DMS153 treated with DMSO at 0.1 percent for 48 hours (cell line): ENCODE measurements around the gene PPL.
"Not testable (repeated sequence)": the region's sequence is repeated elsewhere in the genome, so short reads cannot be mapped to it uniquely, and the experiment has no call there.

ENCODE experiments used
- DNase-seq: peaks from one replicate; lab custom pipeline; 2025; ENCODE audit not compliant: unreplicated experiment; lab: John Stamatoyannopoulos, UW

Gene PPL

GRCh38 chr16:4936991-4937781 lies at the start of gene PPL:
Gene PPL, minus strand, starts transcription at chr16:4937148. Its CDS starts 103 bp downstream, at chr16:4937045.
- peak; percentile 84 for DNase-seq

- DNase-seq = no peak
These were observed 47.4 kb upstream of the PPL start for GRCh38 chr16:4984174-4984990.

- no peak for DNase-seq
These were observed 45.3 kb upstream of the PPL start for GRCh38 chr16:4982056-4982867.

- DNase-seq = no peak
These were observed 44.5 kb upstream of the PPL start for GRCh38 chr16:4981473-4981872.

GRCh38 chr16:4980691-4981090 lies 43.7 kb upstream of the PPL start:
- DNase-seq = no peak

- no peak for DNase-seq
These were observed 43.0 kb upstream of the PPL start for GRCh38 chr16:4979736-4980660.

GRCh38 chr16:4979164-4979563 lies 42.2 kb upstream of the PPL start:
- DNase-seq = no peak

GRCh38 chr16:4976611-4977145 lies 39.7 kb upstream of the PPL start:
- no peak for DNase-seq

- DNase-seq = no peak
These were observed 39.1 kb upstream of the PPL start for GRCh38 chr16:4976079-4976478.

GRCh38 chr16:4972938-4973587 lies 36.1 kb upstream of the PPL start:
- DNase-seq = no peak

GRCh38 chr16:4970010-4970409 lies 33.1 kb upstream of the PPL start:
- no peak for DNase-seq

GRCh38 chr16:4968879-4969483 lies 32.0 kb upstream of the PPL start:
- DNase-seq = no peak

GRCh38 chr16:4968278-4968677 lies 31.3 kb upstream of the PPL start:
- not testable (repeated sequence) for DNase-seq

GRCh38 chr16:4966736-4967453 lies 29.9 kb upstream of the PPL start:
- DNase-seq = no peak

- DNase-seq = not testable (repeated sequence)
These were observed 26.6 kb upstream of the PPL start for GRCh38 chr16:4963527-4963926.

GRCh38 chr16:4962716-4963115 lies 25.8 kb upstream of the PPL start:
- DNase-seq = no peak

- DNase-seq = no peak
These were observed 23.6 kb upstream of the PPL start for GRCh38 chr16:4960579-4960978.
